GM23248 (cell line): ENCODE measurements around the gene PCDH12. TPM values are rescaled to one million over a fixed set of nuclear protein-coding genes. Genes with fewer than 3 reads are reported as not detected.
A peak's percentile ranks its signal among the peaks of the same experiment; 100 is the strongest.

ENCODE experiments used
- DNase-seq: peaks from one replicate; pipeline ENCODE4 v3.0.0-alpha.2; 2015
- H2AFZ ChIP-seq: fragments of 200-600 bp; sonication (generic); 2 replicates; pipeline ENCODE4 v1.6.1; 2016; ENCODE audit warnings: antibody characterized with exemption
- H3F3A ChIP-seq: fragments of 200-600 bp; sonication (generic); 2 replicates; pipeline ENCODE4 v1.6.1; 2016; ENCODE audit warnings: mild to moderate bottlenecking, antibody characterized with exemption, mixed run types; ENCODE audit not compliant: insufficient read depth
- H3K27ac ChIP-seq: fragments of 200-600 bp; sonication (generic); 2 replicates; pipeline ENCODE4 v1.5.1; 2016; ENCODE audit warnings: mild to moderate bottlenecking
- H3K27me3 ChIP-seq: fragments of 200-600 bp; sonication (generic); replicated peaks from 2 replicates; pipeline ENCODE4 v1.6.1; 2016; ENCODE audit warnings: mild to moderate bottlenecking; ENCODE audit not compliant: insufficient read depth
- H3K36me3 ChIP-seq: fragments of 200-600 bp; sonication (generic); 2 replicates; pipeline ENCODE4 v1.6.1; 2016; ENCODE audit warnings: low read depth, mild to moderate bottlenecking
- H3K4me1 ChIP-seq: fragments of 200-600 bp; sonication (generic); 2 replicates; pipeline ENCODE4 v1.6.1; 2016; ENCODE audit warnings: mild to moderate bottlenecking; ENCODE audit not compliant: insufficient read depth
- H3K4me2 ChIP-seq: fragments of 200-600 bp; sonication (generic); one replicate; pipeline ENCODE4 v1.6.1; 2016; ENCODE audit warnings: mild to moderate bottlenecking; ENCODE audit not compliant: unreplicated experiment
- H3K4me3 ChIP-seq: fragments of 200-600 bp; sonication (generic); 2 replicates; pipeline ENCODE4 v1.5.1; 2016; ENCODE audit warnings: mild to moderate bottlenecking
- H3K79me2 ChIP-seq: fragments of 200-600 bp; sonication (generic); 2 replicates; pipeline ENCODE4 v1.6.1; 2016; ENCODE audit warnings: mild to moderate bottlenecking; ENCODE audit not compliant: insufficient read depth
- H3K9ac ChIP-seq: fragments of 200-600 bp; sonication (generic); 2 replicates; pipeline ENCODE4 v1.6.1; 2016; ENCODE audit warnings: mild to moderate bottlenecking
- H3K9me2 ChIP-seq: fragments of 200-600 bp; sonication (generic); 2 replicates; pipeline ENCODE4 v1.6.1; 2016; ENCODE audit warnings: mixed run types, mild to moderate bottlenecking, moderate library complexity; ENCODE audit not compliant: insufficient read depth
- H3K9me3 ChIP-seq: fragments of 200-600 bp; sonication (generic); one replicate; pipeline ENCODE4 v1.6.1; 2017; ENCODE audit warnings: low read depth
- H4K20me1 ChIP-seq: fragments of 200-600 bp; sonication (generic); 2 replicates; pipeline ENCODE4 v1.6.0; 2016; ENCODE audit not compliant: insufficient read depth
- EZH2 ChIP-seq: fragments of 200-600 bp; sonication (generic); IDR thresholded peaks from 2 replicates; pipeline ENCODE4 v1.6.1; 2018; ENCODE audit warnings: antibody characterized with exemption, mild to moderate bottlenecking; ENCODE audit not compliant: insufficient read depth, poor library complexity, severe bottlenecking
- EZH2phosphoT487 ChIP-seq: fragments of 200-600 bp; sonication (generic); IDR thresholded peaks from 2 replicates; pipeline ENCODE4 v1.6.1; 2018; ENCODE audit warnings: antibody characterized with exemption, moderate library complexity, mild to moderate bottlenecking, low read depth; ENCODE audit not compliant: insufficient read depth
- WGBS, 2 experiments: methylation state at CpG; one replicate each; pipeline ENCODE4 v1.1.6; 2015 to 2017; ENCODE audit warnings: low lambda C conversion rate in 2 of 2, low coverage in 1 of 2; ENCODE audit errors: missing lambda C conversion rate in 2 of 2; 5-methylcytosine and 5-hydroxymethylcytosine counted together
- in situ Hi-C: fragments of 300-500 bp; cut with MboI; formaldehyde crosslinking; loops from 2 replicates; pipeline ENCODE4 v1.15.0; 2020
- polyA plus RNA-seq: library from polyadenylated mRNA; unstranded; fragments of >200 nt; fragmentation: Nextera tagmentation; extraction: Ambion mirVana; gene quantifications from 2 replicates; pipeline ENCODE4 v1.2.1, GENCODE V29; 2016
- total RNA-seq: library from RNA; depleted of rRNA; stranded (reverse); fragments of >200 nt; shearing (Covaris generic); gene quantifications from 2 replicates; pipeline ENCODE4 v1.2.3, GENCODE V29; 2014

Gene PCDH12
- total and polyA plus RNA-seq, 2 experiments from 2014 or later = 0.36 TPM; not detected in 1

DNA sequence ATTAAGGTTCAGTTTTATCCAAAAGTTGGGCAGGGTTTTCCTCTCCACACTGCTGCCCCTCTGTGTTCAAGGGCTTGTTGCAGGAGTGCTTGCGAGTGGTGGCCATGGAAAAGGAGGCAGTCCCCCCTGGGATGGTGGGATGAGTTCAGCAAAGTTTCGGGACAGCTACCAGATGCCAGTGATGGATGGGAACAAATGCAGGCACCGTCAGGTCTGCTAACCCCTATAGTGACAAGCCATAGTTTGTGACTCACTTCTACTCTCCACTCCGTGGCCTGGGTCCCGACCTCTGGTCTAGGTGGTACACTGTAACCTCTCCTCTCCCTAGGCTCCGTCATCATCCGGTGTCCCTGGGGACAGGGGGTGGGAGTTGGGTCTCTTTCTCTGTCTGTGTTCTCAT lies 7.1 kb upstream of the PCDH12 start:
- H3K9me3 ChIP-seq = no peaks in the 10 kb centered on the region
- no peaks in the 10 kb centered on the region for H3K27me3 ChIP-seq
- H3K9ac ChIP-seq = no peak overlapping the region
- H3K4me1 ChIP-seq = peaks cover 7% of the 10 kb centered on the region; the same call in 1 of the 2 replicates
- peaks cover 14% of the 10 kb centered on the region for H3F3A ChIP-seq
- no peak overlapping the region for H3K4me3 ChIP-seq
- H4K20me1 ChIP-seq = no peaks in the 10 kb centered on the region
- DNase-seq = no peak
- H3K79me2 ChIP-seq = peaks cover 5% of the 10 kb centered on the region
- TF ChIP-seq EZH2 (no peak), EZH2phosphoT487 (no peak)
- H3K27ac ChIP-seq = no peak overlapping the region
- no peaks in the 10 kb centered on the region for H3K9me2 ChIP-seq
- no peaks in the 10 kb centered on the region for H3K36me3 ChIP-seq
- in situ Hi-C loops = no loop called here
- WGBS, 2 experiments = 49% methylated on average over 7 of the region's 7 CpGs
- no peak overlapping the region for H3K4me2 ChIP-seq
- H2AFZ ChIP-seq = no peak overlapping the region

DNA sequence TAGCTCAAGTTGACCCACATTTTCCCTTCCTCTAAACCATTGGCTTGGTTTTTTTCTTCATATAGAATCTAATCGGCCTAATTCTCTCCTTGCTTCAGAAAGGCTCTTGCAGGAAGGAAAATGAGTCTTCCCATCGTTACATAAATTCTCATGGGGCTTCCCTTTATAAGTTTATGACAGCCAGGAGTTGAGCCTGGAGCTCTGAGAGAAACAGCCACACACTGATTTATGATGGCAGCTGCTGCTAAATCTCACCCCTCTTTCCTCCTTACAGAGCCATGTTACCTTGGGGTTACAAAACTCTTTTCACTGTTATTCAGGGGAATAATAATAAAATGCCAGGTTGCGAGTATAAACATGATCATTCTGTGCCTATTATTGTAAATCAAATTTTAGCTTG lies 5.7 kb upstream of the PCDH12 start:
- Histone ChIP-seq H3K36me3 (no peaks in the 10 kb centered on the region), H3F3A (peaks cover 5% of the 10 kb centered on the region; the same call in 1 of the 2 replicates), H4K20me1 (no peaks in the 10 kb centered on the region), H3K9ac (no peak overlapping the region), H2AFZ (no peak overlapping the region), H3K9me2 (no peaks in the 10 kb centered on the region), H3K4me3 (no peak overlapping the region), H3K27me3 (no peaks in the 10 kb centered on the region), H3K79me2 (no peaks in the 10 kb centered on the region), H3K9me3 (no peaks in the 10 kb centered on the region), H3K4me2 (no peak overlapping the region), H3K4me1 (peaks cover 3% of the 10 kb centered on the region; the same call in 1 of the 2 replicates), H3K27ac (no peak overlapping the region)
- WGBS, 2 experiments = 62 to 68% methylated on average over 3 of the region's 3 CpGs
- in situ Hi-C loops = loop anchor here (5.0 kb wide), 1 partner anchor 271 kb away; no protein-coding TSS in a partner anchor
- TF ChIP-seq EZH2 (no peak), EZH2phosphoT487 (no peak)
- no peak for DNase-seq

- Histone ChIP-seq H4K20me1 (no peaks in the 10 kb centered on the region), H3K9me2 (no peaks in the 10 kb centered on the region), H3K4me3 (no peak overlapping the region), H2AFZ (peak overlapping the region; percentile 90), H3K27ac (no peak overlapping the region), H3K9ac (no peak overlapping the region; the same call in 1 of the 2 replicates), H3K79me2 (no peaks in the 10 kb centered on the region), H3K36me3 (no peaks in the 10 kb centered on the region), H3K27me3 (no peaks in the 10 kb centered on the region), H3K4me2 (no peak overlapping the region), H3K4me1 (peaks cover 3% of the 10 kb centered on the region; the same call in 1 of the 2 replicates), H3K9me3 (no peaks in the 10 kb centered on the region), H3F3A (no peaks in the 10 kb centered on the region)
- no peak for DNase-seq
- TF ChIP-seq EZH2phosphoT487 = no peak
- TF ChIP-seq EZH2 = no peak
- 95% methylated on average over 3 of the region's 3 CpGs for WGBS, 2 experiments
- in situ Hi-C loops = loop anchor here (5.0 kb wide), 1 partner anchor 269 kb away; no protein-coding TSS in a partner anchor
These were observed 3.5 kb upstream of the PCDH12 start for GRCh38 chr5:141961466-141961865.

GRCh38 chr5:141960449-141961323 lies 2.7 kb upstream of the PCDH12 start:
- no peak overlapping the region for H3K27ac ChIP-seq
- in situ Hi-C loops = loop anchor here (5.0 kb wide), 1 partner anchor 268 kb away; no protein-coding TSS in a partner anchor
- no peaks in the 10 kb centered on the region for H3K79me2 ChIP-seq
- no peaks in the 10 kb centered on the region for H3K9me3 ChIP-seq
- H3K36me3 ChIP-seq = no peaks in the 10 kb centered on the region
- H2AFZ ChIP-seq = peak overlapping the region; percentile 90
- H3K4me1 ChIP-seq = peaks cover 3% of the 10 kb centered on the region; the same call in 1 of the 2 replicates
- H4K20me1 ChIP-seq = no peaks in the 10 kb centered on the region
- 24% methylated on average over 14 of the region's 14 CpGs for WGBS, 2 experiments
- no peaks in the 10 kb centered on the region for H3K27me3 ChIP-seq
- peak; percentile 85 for DNase-seq
- TF ChIP-seq EZH2 (no peak), EZH2phosphoT487 (no peak)
- H3K9me2 ChIP-seq = no peaks in the 10 kb centered on the region
- H3K9ac ChIP-seq = peak overlapping the region; percentile 61
- no peaks in the 10 kb centered on the region for H3F3A ChIP-seq
- H3K4me3 ChIP-seq = no peak overlapping the region
- peak overlapping the region; percentile 64 for H3K4me2 ChIP-seq
